ENCODE measurements around the gene SSR2.
"Not testable (repeated sequence)": the region's sequence is repeated elsewhere in the genome, so short reads cannot be mapped to it uniquely, and the experiment has no call there.

SSR2 gene

DNA sequence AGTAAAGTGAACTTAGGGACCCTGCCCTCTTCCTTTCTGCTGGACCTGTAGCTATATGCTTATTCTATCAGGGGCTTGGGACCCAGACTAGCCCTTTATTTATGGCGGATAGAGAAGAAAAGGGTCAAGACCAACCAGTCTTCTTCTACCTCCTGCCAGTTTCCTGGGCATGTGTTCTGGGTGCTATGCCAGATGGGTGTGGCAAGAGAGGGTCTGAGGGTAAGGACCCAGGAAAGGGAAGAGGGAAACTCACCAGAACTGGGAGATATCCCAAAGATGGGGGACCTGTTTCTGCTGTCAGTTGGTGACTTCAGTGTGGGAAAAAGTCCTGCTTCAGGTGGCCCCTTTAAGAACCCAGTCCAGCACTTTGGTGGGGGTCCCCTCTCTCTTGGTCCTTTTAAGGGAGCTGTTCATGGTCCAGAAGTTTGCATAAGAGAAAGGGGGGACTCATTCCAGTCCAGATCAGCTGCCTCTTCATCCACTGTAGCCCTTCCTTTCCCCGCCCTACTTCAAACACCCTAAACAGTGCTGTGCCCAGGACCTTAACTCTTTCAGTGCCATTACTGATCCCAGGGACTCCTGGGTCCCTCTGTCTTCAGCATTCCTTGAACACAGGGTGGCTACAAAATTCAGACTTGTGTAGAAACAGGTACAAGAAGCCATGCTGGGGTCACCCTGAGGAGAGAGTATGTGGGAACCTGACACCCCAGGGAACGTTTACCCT, 18.4 kb downstream of the SSR2 start:
- no peak for DNase-seq (ENCODE audit: low read depth, low spot score)
- H3K4me3 ChIP-seq (ENCODE audit: low read length), result no peak overlapping the region

DNA sequence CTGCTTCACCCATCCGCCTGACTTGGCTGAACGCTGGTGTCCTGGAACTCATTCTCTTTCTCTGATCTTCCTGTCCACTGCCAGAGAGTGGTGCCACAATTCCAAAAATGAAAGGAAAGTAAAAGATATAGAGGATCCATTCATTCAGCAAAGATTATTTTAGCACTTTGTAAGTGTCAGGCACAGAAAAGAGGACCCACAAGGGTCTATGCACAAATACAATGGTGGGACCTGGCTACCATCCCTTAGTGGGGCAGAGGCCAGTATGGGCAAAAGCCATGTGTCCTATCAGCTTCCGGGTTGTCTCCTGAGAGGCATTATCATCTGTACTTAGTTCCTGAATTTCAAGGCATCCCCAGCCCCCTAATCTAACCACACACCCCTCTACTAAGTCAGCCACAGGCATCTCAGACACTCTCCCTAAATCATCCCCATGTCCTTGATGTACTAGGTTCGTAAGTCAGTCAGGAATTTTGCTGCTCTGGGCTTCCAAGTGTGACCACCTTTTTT, 19.0 kb downstream of the SSR2 start:
- no peak for DNase-seq (ENCODE audit: low read depth, low spot score)
- no peak overlapping the region for H3K4me3 ChIP-seq (ENCODE audit: low read length)

DNA sequence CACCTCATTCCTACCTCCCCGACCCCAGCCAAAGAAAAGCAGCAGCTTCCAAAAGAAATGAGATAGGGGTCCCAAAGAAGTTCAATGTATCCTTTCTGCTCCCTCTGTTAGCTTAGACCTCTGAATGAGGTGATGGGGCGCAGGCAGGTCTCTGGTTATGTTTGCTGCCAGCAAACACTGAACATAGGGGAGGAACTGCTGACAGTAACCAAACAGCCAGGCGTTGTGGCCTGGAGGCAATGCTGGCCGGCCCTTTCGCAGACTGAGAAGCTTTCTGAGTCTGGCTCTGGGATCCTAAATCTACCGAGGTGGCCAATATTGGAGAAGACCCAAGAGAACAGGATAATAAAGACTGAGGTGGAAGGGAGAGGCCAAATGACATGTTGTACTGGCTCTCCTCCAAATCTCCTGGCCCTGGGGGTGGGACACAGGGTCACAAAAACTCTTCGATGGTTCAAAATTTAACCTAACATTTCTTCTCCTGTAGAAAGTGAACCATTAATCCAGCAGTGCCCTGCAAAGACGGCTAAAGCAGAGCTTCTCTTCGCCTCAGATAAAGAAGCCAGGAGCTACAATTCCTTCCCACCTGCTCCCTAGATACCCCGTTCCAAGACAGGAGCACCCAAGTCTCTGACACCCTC, 19.6 kb downstream of the SSR2 start:
- no peak overlapping the region for H3K4me3 ChIP-seq (ENCODE audit: low read length)
- DNase-seq (ENCODE audit: low read depth, low spot score), result no peak

DNA sequence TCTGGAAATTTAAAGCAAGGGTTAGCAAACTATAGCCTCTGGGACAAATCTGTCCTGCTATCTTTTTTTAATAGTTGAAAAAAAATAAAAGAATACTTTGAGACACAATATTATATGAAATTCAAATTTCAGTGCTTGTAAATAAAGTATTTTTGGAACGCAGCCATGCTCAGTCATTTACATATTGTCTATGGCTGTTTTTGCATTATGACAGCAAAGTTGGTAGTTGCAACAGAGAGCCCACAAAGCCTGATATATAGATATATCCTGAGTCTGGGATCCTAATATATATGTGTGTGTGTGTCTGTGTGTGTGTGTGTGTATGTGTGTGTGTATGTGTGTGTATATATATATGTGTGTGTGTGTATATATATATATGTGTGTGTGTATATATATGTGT, 20.8 kb downstream of the SSR2 start:
- no peak overlapping the region for H3K4me3 ChIP-seq (ENCODE audit: low read length)
- no peak for DNase-seq (ENCODE audit: low read depth, low spot score)

DNA sequence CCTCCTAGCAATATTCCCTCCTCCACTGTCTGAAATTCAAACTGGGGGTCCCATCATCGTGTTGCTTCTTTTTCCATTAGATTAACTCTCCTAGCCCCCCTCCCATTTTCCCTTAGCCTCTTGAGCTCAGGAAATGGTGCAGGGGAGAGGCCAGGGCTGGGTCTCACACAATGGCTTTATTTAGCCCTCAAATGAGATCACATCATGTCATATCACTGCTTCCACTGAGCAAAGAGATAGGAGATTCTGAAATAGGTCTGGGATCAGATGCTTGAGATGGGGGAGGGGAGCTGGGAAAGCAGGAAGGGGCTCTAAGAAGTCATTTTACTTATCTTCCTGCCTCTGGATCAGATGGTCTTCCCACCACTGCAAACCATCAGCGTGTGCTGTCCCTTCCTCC, 24.6 kb downstream of the SSR2 start:
- DNase-seq (ENCODE audit: low read depth, low spot score), result no peak
- H3K4me3 ChIP-seq (ENCODE audit: low read length), result no peak overlapping the region

DNA sequence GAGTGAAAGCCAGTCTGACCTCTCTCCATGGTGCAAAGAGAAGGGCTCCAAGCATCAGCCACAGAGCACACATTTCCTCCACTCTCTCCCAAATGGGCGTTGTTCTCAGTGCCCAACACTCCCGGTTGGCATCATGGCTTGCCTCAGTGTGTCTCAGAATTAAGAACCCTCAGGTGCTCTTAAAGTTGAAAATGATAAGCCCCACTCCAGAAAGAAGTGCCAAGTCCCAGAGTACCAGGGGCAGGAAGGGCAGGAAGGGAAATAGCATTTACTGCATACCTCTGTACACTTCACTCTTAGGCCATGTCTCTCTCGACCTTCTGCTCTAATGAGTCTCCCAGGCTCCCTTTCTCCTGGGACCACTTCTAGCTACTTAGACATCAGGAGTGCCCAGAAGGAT, 27.2 kb downstream of the SSR2 start:
- no peak overlapping the region for H3K4me3 ChIP-seq (ENCODE audit: low read length)
- DNase-seq (ENCODE audit: low read depth, low spot score), result no peak

DNA sequence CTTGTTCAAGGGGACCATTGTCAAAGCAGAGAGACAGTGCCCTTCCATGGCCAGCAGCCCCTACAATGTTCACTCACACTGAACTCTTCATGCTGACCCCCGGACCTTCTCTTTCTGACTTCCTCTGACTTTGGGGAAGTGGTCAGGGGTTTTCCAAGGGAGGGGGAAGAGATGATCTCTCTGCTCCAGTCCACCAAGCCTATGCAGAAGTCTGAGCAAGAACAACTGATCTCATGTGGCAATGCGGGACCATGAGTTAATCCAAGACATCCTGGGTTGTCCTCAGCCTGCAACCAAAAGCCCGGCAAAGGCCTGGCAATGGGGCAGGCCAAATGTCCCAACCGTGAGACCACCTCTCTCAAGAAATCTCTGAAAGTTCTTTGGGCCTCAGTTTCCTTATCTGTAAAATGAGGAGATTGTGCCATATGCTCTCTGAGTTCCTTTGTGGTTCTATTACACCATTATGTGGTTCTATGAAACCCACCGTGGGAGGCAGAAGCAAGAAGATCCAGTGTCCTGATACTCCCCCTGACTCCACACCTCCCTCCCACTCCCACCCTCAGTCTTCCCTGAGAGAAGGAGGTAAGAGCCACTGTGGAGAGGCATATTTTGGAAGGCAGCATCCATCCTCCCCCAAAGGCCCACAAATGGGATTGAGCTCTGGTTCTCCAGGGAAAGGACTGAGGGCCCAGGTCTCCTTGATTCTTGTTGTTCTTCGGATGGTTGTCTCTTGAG, 30.6 kb downstream of the SSR2 start:
- no peak for DNase-seq (ENCODE audit: low read depth, low spot score)
- H3K4me3 ChIP-seq (ENCODE audit: low read length), result no peak overlapping the region

DNA sequence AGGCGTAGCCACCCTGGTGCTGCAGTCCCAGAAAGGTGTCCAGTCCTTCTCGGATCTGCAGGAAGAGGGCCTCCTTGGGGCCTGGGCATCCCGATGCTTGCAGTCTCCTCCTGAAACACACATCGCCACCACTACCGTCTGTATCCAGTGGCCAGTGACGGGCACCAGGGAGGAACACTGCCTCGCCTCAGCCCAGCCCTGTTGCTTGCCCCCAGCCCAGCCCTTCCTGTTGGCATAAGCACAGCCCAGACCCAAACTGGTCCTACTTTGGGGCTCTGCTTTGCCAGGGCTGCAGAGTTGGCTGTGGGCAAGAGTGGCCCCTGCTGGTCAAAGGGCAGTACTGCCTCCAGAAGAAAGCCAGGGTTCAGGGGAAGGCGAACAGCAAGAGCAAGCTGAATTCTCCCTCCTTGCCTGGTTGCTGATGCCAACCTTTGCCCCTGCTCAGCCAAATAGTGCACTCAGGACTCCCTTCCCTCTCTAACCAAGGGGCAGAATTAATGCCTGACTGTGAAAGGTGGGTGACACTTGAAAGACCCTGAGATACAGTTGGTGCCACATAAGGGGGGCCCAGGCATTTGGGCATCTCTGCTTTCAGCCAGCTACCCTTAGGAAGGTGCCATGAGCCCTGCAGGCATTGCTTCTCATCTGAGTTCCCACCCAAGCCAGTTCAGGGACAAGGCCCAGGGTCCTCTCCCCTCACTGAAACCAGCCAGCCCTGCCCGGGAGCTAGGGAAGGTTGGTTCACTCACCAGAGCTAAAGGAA, 31.3 kb downstream of the SSR2 start:
- H3K4me3 ChIP-seq (ENCODE audit: low read length), result no peak overlapping the region
- DNase-seq (ENCODE audit: low read depth, low spot score), result peak; percentile 58

DNA sequence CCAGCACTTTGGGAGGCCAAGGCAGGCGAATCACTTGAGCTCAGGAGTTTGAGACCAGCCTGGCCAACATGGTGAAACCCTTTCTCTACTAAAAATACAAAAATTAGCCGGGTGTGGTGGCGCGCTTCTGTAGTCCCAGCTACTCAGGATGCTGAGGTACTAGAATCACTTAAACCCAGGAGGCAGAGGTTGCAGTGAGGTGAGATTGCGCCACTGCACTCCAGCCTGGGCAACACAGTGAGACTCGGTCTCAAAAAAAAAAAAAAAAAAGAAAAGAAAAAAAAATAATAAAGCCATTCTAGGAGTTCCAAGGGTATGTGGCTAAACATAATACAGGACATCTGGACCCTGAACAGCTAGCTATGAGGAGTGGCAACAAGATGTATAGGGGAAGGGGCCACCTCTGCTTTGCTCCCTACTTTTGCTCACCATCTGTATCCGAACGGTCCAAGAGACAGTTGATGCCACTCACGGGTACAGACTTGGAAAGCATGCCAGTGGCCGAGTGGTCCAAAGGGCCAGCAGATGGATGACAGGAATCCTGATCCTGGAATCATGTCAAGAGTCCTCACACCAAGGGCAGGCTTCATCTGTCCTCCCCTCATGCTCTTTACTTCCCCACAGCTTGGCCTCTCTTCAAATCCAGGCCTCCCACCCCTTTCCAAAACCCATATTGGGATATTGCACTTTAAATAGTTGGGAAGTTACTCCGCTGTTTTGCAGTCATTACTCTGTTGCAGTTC, 35.7 kb downstream of the SSR2 start:
- not testable (repeated sequence) for H3K4me3 ChIP-seq (ENCODE audit: low read length)

DNA sequence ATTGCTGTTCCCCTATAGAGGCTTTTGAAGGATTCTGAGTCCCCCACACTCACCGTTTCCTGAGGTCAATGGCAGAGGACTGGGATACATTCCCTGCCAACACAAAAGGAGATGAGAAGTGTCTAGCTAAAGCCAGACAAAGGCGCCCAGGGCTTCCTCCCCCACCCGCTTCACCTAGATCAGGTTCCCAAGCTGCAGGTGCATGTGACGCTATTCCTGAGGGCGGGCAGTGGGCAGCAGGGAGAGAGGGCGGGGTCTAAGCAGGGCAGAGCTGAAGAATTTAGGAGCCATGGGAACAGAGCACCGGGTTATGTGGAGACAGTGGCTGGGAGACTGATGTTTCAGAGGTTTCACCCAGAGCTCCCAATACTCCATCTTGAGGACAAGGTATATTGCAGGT, 36.4 kb downstream of the SSR2 start:
- DNase-seq (ENCODE audit: low read depth, low spot score), result no peak
- no peak overlapping the region for H3K4me3 ChIP-seq (ENCODE audit: low read length)

More for the DNA sequence above, 35.7 kb downstream of the SSR2 start:
- DNase-seq (ENCODE audit: low read depth, low spot score), result not testable (repeated sequence)

DNA sequence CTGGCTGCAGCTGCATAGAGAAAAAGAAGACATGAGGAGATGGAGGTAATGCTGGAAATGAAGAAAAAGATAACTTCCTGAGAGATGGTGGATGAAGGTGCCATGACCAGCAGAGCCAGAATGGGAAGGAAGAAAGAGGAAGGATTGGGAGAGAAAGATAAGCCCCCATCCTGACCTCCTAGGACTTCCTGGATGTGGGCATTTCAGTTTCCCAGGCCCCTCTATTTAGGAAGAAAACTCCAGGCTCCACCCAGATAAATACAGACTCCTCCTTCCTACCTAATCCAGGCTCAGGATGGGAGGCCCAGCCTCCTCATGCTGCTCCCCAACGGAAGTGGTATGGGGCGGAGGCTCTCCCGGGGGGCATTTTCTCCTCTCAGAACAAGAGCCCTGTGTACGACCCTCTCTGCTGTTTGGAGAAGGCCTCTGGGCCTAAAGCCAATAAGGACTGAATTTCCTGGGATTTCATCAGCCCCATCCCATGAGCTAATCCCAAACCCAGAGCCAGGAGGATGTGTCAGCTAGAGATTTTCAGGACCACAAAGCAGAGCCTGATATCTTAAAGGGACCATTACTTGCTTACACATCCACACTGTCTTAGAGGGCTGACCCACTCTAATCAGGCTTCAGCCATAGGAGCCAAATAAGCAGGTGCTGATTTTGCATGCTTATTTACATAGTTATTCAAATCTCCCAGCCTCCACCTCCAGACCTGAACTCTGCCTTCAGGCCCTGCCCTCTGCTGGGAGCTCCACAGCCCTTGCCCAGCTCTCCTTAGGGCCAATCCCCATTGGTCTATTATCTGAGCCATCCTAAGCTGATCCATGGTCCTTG, 37.3 kb downstream of the SSR2 start:
- no peak for DNase-seq (ENCODE audit: low read depth, low spot score)
- H3K4me3 ChIP-seq (ENCODE audit: low read length), result no peak overlapping the region

DNA sequence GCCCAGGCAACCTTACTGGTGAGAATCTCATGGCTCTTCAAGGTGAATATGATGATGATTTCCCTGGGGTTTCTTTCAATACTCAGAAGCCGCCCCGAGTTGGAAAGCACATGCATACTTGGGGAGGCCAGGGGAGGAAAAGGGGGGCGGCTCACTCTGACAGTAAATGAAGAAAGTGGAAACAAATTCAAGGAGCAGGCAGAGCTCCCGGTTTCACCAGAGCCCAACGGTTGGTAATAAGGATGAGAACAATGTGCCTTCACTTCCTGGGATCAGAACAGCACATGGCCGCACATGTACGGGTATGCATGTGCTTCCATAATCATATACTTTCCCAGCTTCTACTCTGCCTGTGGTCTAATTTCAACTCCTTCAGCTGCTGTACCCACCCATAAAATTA, 38.6 kb downstream of the SSR2 start:
- no peak for DNase-seq (ENCODE audit: low read depth, low spot score)
- H3K4me3 ChIP-seq (ENCODE audit: low read length), result no peak overlapping the region

DNA sequence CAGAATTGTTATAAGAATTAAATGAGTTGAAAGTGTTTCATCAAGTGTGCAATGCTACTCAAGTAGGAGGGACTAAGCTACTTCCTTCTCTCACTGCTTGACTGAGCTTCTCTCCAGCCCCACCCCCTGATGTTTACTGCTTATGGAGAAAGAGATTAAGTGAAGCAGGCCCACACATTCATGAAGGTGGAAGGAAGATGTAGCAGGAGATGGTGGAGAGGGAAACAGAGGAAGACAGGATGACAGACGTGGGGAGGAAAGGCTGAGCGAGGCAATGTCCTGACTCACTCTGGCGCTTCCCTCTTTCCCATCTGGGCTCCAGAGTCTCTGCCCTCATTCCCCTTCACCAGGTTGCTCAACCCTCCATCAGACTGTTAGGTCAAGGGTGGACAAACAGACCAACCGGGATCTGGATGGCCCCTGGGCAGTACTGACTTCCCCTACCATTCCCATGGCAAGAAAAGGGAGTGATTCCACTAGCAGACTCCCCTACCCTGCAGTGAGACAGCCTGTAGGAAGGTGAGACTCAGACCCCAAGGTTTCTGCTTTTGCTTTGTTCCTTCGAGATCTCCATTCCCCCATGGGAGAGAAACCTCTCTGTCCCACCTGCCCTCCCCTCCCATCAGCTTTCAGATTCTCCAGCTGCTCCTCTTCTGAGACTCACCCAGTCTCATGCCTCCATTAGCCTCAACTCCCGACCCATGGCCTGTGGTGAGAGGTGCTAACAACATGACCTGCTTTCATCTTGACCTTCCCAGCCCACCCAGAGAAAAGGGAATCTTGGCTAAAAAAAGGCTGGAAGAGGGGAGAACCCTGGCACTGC, 39.3 kb downstream of the SSR2 start:
- no peak overlapping the region for H3K4me3 ChIP-seq (ENCODE audit: low read length)

DNA sequence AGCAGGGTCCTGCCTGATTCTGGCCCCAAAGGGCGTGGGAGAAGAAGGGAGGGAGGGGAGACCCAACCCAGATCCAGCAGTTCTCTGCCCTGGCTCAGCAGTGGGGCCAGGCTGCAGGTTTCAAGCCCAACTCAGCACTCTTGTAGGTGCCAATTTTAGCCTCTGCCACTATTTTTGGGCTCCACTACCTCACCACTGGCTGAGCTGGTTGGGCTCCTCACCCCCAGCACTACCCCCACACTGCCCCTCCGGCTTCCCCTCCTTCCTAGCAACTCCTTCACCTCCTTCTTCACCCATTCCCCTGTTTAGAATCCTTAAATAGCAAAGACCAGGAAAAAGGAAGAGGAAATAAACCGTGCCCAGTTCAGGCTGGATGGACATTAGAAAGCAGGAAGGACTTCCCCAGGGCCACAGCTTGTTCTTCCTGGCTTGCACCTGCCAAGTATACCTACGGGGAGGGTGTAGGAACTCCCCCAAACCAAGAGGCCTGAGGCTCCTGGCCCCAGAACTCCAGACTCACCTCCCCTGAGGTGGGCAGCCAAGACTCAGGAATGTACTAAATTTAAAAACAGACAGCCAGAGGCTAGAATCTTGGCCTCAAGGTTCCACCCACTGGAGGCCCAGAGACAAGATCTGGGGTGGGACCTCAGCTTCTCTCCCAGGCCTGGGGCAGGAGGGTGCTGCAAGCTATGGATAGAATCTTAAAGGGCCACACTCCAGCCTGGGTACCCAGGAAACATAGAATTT, 41.0 kb downstream of the SSR2 start:
- DNase-seq (ENCODE audit: low read depth, low spot score), result no peak

More for the DNA sequence above, 39.3 kb downstream of the SSR2 start:
- peak; percentile 55 for DNase-seq (ENCODE audit: low read depth, low spot score)

DNA sequence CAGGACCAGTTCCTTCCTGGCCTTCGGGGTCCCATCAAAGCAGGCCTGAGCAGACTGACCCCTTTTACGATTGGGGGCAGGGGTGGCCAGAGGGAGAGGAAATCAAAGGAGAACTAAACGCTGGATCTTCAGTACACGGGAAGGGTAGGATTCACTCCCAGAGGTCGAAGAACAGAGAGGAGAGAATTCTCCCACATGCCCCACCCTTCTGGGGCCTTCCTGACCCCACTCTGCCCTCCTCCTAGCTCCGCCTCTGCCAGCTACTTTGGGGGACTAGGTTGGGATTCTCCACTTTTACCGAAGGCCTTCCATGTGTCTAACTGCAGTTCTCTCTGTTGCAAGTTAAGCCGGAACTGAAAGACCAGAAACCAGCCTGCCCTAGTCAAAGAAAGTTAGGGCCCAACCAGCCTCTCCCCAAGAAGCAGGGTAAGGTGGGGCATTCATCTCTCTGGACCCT, 41.8 kb downstream of the SSR2 start:
- no peak for DNase-seq (ENCODE audit: low read depth, low spot score)
- peak overlapping the region; percentile 96 for H3K4me3 ChIP-seq (ENCODE audit: low read length)

More for the DNA sequence above, 41.0 kb downstream of the SSR2 start:
- peak overlapping the region; percentile 96 for H3K4me3 ChIP-seq (ENCODE audit: low read length)

DNA sequence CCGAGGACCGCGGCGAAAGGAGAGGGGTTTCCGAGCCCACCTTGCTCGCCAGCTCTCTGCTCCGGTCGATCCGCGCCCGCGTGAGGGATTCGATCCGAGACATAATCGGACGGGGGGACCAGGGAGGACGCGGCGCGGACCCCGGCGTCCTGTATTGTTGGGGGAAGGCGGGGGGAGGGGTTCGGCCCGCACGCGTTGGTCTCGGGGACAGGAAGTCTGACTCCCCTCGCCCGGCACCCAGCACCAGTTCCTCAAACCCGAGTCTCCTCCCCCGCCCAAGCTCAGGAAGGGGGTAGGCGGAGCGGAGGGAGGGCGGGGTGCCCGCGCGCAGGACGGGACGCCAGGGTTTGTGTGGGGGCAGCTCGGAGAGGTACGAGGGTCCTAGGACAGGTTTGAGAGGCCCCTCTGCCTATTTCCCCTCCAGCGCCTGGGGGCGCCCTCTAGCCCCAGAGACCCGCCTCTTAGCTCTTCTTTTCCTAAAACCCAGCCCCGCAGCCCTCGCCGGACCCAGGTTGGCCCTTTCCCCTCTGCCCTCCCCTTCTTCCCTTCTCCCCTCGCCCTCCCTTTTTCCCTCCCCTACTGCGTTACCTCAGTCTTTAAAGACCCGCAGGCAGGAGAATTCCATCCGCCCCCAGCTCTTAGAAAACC, 42.3 kb downstream of the SSR2 start, which contains the start of gene ARHGEF2:
Gene ARHGEF2, minus strand, starts transcription at position 223 of the 648 bp plus-strand sequence. Its CDS starts 120 bp downstream, at position 103.
- H3K4me3 ChIP-seq (ENCODE audit: low read length), result peak within 1 kb of the TSS; percentile 96
- peak; percentile 85 for DNase-seq (ENCODE audit: low read depth, low spot score)
